ENCODE measurements around the gene HLA-C. TPM values are rescaled to one million over a fixed set of nuclear protein-coding genes. Genes with fewer than 3 reads are reported as not detected.
"Not testable (repeated sequence)": the region's sequence is repeated elsewhere in the genome, so short reads cannot be mapped to it uniquely, and the experiment has no call there.

Gene HLA-C
- polyA plus RNA-seq, 1 of the 3 experiments (the other 2 are of a cell fraction): 434 TPM

DNA sequence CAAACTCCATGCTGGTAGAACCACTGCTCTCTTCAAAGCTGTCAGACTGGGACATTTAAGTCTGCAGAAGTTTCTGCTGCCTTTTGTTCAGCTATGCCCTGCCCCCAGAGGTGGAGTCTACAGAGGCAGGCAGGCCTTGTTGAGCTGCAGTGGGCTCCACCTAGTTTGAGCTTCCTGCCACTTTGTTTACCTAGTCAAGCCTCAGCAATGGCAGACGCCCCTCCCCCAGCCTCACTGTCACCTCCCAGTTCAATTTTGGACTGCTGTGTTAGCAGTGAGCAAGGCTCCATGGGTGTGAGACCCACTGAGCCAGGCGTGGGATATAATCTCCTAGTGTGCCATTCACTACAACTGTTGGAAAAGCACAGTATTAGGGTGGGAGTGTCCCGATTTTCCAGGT, 11.9 kb downstream of the HLA-C start:
- H3K9me2 ChIP-seq; H3F3A ChIP-seq (replicated peaks; ENCODE audit: insufficient read depth); H3K4me1 ChIP-seq (ENCODE audit: control insufficient read depth in 1 of 2, insufficient read depth in 2 of 2, low read depth in 1 of 2, low read length in 1 of 2); CTCF ChIA-PET; H3K9ac ChIP-seq; H3K36me3 ChIP-seq (replicated peaks in 1 of 2; ENCODE audit: control insufficient read depth in 1 of 2, insufficient read depth in 2 of 2, low read length in 1 of 2); H4K20me1 ChIP-seq (ENCODE audit: insufficient read depth); H3K27me3 ChIP-seq (ENCODE audit: insufficient read depth); H3K4me3 ChIP-seq (ENCODE audit: low read depth in 2 of 2, low read length in 1 of 2); H3K4me2 ChIP-seq; H3K9me3 ChIP-seq; H2AFZ ChIP-seq (ENCODE audit: low read depth); H3K27ac ChIP-seq (ENCODE audit: low read depth in 2 of 2, low read length in 1 of 2); H3K79me2 ChIP-seq (ENCODE audit: insufficient read depth); POLR2A ChIA-PET; DNase-seq: not testable (repeated sequence)
- 0% methylated on average over 2 of the region's 3 CpGs for WGBS (ENCODE audit: low lambda C conversion rate)

DNA sequence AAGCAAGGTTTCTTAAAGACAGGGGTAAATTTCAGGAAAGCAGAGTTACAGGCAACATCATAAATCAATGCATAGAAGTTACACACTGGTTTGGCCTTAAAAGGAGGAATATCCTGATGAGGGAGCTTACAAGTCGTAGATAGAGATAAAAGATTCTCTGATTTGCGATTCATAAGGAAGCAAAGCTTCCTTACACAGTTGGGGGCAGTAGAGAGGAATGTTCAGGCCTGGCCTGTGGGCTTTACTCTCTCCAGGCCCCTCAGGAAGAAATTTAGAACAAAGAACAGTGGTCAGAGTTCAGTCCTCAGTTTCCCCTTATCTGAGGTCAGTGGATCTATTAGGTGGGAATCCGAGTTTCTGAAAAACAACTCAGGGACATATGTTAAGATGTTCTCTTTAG, 19.3 kb downstream of the HLA-C start:
- Histone ChIP-seq H3K27me3 (ENCODE audit: insufficient read depth) (peaks cover 25% of the 10 kb centered on the region; the same call in 1 of the 2 replicates), H3K36me3 (replicated peaks in 1 of 2; ENCODE audit: control insufficient read depth in 1 of 2, insufficient read depth in 2 of 2, low read length in 1 of 2) (peaks cover 0 to 6% of the 10 kb centered on the region in 2 experiments), H3K9ac (no peak overlapping the region), H3K9me3 (peaks cover 11% of the 10 kb centered on the region; the same call in 1 of the 2 replicates), H3K4me3 (ENCODE audit: low read depth in 2 of 2, low read length in 1 of 2) (no peak overlapping the region), H3K79me2 (ENCODE audit: insufficient read depth) (no peaks in the 10 kb centered on the region), H4K20me1 (ENCODE audit: insufficient read depth) (no peaks in the 10 kb centered on the region), H3F3A (replicated peaks; ENCODE audit: insufficient read depth) (no peaks in the 10 kb centered on the region), H3K4me2 (no peak overlapping the region), H3K4me1 (ENCODE audit: control insufficient read depth in 1 of 2, insufficient read depth in 2 of 2, low read depth in 1 of 2, low read length in 1 of 2) (no peaks in the 10 kb centered on the region), H2AFZ (ENCODE audit: low read depth) (no peak overlapping the region), H3K9me2 (no peaks in the 10 kb centered on the region), H3K27ac (ENCODE audit: low read depth in 2 of 2, low read length in 1 of 2) (no peak overlapping the region)
- TF ChIP-seq, protein P1, sequence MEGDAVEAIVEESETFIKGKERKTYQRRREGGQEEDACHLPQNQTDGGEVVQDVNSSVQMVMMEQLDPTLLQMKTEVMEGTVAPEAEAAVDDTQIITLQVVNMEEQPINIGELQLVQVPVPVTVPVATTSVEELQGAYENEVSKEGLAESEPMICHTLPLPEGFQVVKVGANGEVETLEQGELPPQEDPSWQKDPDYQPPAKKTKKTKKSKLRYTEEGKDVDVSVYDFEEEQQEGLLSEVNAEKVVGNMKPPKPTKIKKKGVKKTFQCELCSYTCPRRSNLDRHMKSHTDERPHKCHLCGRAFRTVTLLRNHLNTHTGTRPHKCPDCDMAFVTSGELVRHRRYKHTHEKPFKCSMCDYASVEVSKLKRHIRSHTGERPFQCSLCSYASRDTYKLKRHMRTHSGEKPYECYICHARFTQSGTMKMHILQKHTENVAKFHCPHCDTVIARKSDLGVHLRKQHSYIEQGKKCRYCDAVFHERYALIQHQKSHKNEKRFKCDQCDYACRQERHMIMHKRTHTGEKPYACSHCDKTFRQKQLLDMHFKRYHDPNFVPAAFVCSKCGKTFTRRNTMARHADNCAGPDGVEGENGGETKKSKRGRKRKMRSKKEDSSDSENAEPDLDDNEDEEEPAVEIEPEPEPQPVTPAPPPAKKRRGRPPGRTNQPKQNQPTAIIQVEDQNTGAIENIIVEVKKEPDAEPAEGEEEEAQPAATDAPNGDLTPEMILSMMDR (IDR thresholded peaks at IDR 0.05): no peak
- TF ChIP-seq RCOR1 (IDR thresholded peaks at IDR 0.05; ENCODE audit: low read length): no peak
- TF ChIP-seq, protein P2, sequence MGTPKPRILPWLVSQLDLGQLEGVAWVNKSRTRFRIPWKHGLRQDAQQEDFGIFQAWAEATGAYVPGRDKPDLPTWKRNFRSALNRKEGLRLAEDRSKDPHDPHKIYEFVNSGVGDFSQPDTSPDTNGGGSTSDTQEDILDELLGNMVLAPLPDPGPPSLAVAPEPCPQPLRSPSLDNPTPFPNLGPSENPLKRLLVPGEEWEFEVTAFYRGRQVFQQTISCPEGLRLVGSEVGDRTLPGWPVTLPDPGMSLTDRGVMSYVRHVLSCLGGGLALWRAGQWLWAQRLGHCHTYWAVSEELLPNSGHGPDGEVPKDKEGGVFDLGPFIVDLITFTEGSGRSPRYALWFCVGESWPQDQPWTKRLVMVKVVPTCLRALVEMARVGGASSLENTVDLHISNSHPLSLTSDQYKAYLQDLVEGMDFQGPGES (IDR thresholded peaks at IDR 0.05; ENCODE audit: low read depth, low read length): no peak
- no peak for TF ChIP-seq TEAD4 (IDR thresholded peaks at IDR 0.05; ENCODE audit: borderline replicate concordance, insufficient read depth)
- TF ChIP-seq, protein P3, sequence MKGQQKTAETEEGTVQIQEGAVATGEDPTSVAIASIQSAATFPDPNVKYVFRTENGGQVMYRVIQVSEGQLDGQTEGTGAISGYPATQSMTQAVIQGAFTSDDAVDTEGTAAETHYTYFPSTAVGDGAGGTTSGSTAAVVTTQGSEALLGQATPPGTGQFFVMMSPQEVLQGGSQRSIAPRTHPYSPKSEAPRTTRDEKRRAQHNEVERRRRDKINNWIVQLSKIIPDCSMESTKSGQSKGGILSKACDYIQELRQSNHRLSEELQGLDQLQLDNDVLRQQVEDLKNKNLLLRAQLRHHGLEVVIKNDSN (IDR thresholded peaks at IDR 0.05; ENCODE audit: borderline replicate concordance, low read depth): no peak
- no peak for TF ChIP-seq GABPA (IDR thresholded peaks at IDR 0.05; ENCODE audit: low read depth)
- TF ChIP-seq EZH2phosphoT487 (IDR thresholded peaks at IDR 0.05; ENCODE audit: borderline replicate concordance, low read depth): no peak
- no peak for TF ChIP-seq EP300 (IDR thresholded peaks at IDR 0.05; ENCODE audit: borderline replicate concordance in 1 of 2, low read depth in 1 of 2, low read length in 1 of 2)
- no peak for TF ChIP-seq FOXM1 (IDR thresholded peaks at IDR 0.05; ENCODE audit: low read depth)
- no peak for TF ChIP-seq CHD2 (IDR thresholded peaks at IDR 0.05; ENCODE audit: low read length, partially characterized antibody)
- no peak for TF ChIP-seq SMC3 (IDR thresholded peaks at IDR 0.05; ENCODE audit: low read depth, low read length)
- no peak for TF ChIP-seq MEF2A (IDR thresholded peaks at IDR 0.05; ENCODE audit: borderline replicate concordance, low read depth)
- no peak for TF ChIP-seq RAD21 (IDR thresholded peaks at IDR 0.05; ENCODE audit: low read length)
- CTCF ChIA-PET: interaction anchor here (1.6 kb wide), 1 partner anchor 114 kb away, joined by 4 read pairs; no protein-coding TSS in a partner anchor
- 0% methylated on average over 3 of the region's 3 CpGs for WGBS (ENCODE audit: low lambda C conversion rate)
- no peak for DNase-seq
- POLR2A ChIA-PET: no interaction called here

All from SK-N-SH (cell line).